Activated CD4-positive, alpha-beta T cell treated with anti-CD3 and anti-CD28 coated beads, Interleukin-2, amount 50 U/mL, for 1 hour (primary cell): Measurements from ENCODE around the gene HMCES.

ENCODE experiments used
- DNase-seq: peaks from one replicate; pipeline ENCODE4 v3.0.0-alpha.2; 2020

The HMCES gene, protein sequence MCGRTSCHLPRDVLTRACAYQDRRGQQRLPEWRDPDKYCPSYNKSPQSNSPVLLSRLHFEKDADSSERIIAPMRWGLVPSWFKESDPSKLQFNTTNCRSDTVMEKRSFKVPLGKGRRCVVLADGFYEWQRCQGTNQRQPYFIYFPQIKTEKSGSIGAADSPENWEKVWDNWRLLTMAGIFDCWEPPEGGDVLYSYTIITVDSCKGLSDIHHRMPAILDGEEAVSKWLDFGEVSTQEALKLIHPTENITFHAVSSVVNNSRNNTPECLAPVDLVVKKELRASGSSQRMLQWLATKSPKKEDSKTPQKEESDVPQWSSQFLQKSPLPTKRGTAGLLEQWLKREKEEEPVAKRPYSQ

DNA sequence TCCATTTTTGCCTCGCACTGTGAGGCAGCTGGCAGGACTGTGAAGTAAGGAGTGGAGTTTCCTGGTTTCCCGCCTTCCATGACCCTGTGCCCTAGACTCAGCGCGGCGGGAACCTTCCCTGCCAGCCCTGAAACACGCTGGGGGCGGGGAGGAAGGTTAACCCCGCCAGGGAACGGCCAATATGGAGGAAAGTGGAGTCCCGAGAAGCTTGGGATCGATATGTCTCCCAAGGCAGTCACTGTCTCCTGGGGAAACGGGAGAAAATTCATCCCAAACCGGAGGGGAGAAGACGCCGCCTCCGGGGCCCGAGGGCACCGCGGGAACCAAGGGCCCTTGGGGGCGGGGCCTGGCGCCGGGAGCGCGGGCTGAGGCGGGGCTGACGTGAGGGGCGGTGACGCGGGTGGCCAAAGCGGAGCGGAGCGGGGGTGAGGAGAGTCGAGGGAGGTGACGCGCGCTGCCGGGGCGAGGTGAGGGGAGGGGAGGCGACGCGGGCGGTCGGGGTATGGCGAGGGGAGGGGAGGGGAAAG is at the start of gene HMCES:
Gene HMCES (plus strand): TSS at position 432 of the 527 bp plus-strand sequence. CDS start 863 bp downstream, outside the sequence.
- DNase-seq = peak; percentile 97

DNA sequence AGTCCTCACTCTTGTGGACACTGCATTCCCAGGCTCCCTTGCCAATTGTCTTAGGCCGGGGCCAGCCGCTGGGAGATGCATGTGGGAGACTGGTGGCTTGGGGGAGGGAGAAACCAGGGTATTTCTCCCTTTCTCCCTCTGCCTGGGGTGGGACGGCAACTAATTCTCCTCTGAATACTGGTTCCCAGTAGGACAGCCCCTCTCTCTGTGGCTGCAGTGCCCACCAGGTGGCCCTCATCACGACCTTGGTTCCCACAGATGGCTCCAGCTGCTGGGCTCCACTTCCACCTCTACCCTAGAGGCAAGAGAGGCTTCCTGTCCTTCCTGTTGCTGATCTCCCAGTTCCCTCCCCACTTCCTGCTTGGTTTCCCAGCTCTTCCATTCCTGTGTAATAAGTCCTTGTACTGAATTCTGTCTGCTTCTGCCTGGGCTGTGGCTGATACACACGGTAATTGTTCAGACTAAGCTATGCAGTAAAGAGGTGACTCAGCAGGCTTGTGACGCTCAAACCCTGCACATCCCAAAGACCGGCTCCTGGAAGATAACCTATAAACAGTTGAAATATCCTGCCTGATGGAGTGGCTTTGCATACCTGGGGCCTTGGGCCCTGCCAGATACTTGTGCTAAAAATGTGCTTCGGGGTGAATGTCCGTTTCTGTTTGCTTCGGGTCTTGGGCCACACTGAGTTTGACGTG is 49.6 kb upstream of the HMCES start:
- no peak for DNase-seq

DNA sequence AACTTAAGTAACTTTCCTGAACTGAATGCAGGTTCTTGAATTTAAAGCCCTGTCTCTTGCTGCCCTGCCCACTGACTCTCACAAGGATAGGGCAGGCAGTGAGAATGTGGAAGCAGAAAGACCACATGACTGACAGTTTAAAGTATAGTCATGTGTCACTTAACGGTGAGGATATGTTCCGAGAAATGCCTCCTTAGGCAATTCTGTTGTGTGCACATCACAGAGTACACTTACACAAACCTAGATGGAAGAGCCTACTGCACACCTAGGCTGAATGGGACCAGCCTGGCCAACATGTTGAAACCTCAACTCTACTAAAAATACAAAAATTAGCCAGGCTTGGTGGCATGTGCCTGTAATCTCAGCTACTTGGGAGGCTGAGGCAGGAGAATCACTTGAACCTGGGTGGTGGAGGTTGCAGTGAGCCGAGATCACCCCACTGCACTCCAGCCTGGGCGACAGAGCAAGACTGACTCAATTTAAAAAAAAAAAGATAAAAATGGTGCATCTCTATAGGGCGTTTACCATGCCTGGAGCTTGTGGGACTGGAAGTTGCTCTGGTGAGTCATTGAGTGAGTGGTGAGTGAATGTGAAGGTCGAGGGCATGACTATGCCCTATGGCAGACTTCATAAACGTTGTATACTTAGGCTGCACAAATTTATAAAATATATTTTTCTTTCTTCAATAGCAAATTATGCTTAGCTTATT is 48.2 kb upstream of the HMCES start:
- no peak for DNase-seq

DNA sequence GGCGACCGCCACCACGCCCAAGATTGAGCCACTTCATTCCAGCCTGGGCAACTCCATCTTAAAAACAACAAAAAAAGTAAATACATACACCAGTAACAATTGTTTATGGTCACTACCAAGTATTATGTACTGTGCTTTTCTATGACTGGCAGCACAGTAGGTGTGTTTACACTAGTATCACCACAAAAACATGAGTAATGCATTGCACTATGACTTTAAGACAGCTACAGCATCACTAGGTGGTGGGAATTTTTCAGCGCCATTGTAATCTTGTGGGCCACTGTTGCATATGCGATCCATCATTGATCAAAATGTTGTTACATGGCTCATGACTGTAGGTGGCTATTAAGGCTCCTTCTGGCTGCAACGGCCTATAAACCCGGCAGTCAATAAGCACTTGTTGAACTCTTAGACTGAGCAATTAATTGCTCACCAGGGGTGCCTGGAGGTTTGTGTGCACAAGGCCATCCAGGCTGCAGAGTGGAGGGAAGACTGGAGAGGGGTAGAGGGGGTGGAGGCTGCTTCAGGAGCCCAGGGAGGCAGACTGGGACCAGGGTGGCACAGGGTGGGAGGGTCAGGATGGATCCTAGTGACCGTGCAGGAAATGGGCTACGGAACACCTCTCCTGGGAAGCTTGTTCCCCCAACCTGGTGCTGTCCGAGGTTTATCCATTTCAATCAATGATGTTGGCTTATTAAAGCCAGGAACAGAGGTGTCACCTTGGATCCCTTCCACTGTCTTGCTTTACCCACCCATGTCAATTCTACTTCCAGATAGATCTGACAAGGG is 47.1 kb upstream of the HMCES start:
- no peak for DNase-seq

DNA sequence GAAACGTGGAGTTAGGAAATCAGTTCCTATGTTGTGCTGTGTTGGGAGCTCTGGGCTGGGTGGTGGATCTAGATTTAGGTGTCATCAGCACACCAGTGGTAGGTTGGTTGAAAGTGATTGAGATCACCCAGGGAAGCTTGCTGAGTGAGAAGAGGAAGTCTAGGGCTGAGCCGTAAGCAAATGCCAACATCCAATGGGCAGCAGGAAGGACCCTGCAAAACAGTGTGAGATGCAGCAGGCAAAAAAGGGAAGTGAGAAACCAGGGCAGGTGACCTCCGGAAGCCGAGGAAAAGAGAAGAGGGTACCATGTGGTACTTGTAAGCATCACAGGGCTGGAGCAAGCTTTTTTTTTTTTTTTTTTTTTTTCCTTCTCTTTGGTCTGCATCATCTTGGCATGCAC is 45.1 kb upstream of the HMCES start:
- DNase-seq = no peak

DNA sequence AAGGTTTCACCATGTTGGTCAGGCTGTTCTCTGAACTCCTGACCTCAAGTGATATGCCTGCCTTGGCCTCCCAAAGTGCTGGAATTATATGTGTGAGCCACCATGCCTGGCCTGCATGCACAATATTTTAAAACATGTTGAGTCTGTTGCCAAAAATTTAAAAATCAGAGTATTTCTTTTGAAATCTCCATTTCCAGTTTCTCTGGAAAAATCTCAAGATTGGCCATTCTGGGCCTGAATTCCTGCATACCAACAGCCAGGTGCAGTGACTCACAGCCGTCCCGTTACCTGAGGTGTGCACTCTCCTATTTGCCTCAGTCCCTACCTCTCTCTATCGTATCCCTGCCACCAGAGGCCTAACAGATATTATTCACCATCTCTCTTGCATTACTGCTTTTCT is 44.2 kb upstream of the HMCES start:
- DNase-seq = no peak

DNA sequence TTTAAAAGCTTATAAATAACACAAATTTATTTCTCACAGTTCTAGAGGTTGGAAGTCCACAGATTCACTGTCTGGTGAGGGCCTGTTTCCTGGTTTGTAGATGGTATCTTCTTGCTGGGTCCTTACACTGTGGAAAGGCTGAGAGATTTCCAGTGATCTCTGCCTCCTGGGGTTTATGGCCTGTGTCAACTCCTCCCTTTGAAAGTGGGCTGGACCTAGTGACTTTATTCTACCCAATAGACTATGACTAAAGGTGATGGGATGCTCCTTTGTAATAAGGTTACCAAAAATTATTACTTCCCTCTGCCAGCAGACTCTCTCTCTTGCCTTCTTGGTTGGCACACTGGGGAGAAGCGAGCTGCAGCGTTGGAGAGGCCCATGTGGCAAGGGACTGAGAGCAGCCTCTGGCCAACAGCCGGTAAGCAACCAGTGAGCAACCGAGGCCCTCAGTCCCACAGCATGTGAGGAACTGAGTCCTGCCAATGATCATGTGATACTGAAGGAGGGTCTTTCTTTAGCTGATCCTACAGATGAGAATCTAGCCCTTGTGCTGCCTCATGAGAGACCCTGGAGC is 43.2 kb upstream of the HMCES start:
- no peak for DNase-seq

DNA sequence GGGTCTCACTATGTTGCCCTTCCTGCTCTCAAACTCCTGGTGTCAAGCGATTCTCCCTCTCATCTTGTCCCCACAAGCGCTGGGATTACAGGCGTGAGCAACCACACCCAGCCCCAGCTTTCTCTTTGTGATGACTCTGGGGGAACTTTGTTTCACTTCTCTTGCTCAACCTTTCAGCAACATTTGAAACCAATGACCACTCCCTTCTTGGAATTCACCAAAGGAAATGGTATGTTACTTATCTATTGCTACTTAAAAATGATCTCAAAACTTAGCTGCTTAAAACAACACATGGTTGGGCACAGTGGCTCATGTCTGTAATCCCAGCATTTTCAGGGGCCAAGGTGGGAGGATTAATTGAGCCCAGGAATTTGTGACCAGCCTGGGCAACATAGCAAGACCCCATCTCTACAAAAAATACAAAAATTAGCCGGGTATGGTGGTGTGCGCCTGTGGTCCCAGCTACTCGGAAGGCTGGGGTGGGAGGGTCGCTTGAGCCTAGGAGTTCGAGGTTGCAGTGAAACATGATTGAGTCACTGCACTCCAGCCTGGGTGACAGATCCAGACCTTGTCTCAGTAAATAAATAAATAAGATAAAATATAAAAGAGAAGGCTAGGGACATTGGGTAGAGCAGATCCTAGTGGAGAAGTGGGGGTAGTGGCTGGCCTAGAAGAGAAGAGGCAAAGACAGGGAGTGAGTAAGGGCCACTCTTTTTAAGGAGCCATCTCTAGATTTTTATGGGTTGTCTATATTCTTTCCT is 39.5 kb upstream of the HMCES start:
- no peak for DNase-seq

DNA sequence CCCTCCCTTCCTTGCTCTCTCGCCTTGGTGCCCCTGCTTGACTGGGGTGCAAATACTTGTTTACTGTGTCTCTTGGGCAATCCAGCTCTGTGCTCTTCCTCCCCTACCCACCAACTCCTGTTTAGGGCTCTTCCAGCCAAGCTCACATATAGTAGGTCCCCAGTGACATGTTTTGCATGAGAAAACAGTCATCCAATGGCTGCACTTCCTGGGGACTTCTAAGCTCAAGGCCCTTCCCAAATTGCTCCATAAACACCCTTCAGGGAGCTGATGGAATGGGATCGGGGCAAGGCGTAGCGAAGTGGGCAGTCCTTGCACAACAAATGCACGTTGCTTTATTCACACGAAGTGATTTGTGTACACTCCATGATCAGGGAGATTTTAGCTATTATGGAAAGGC is 38.7 kb upstream of the HMCES start:
- DNase-seq = no peak

DNA sequence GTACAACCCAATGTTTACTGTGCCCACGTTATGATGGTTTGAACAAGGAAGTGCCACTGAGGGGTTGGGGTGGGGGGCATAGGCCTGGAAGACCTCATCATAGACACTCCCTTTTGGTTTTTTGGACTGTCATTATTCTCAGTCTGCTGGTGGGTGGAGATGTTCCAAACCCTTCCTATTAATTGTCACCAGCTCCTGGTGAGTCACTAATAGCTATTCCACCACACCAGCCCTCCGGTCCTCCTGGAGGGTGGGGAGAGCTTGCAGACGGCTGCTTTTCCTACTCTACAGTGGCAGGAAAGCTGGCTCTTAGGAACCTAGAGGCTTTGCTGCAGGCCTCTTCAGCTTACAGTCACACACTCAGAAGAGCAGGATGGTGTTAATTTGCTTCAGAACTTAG is 38.2 kb upstream of the HMCES start:
- no peak for DNase-seq

DNA sequence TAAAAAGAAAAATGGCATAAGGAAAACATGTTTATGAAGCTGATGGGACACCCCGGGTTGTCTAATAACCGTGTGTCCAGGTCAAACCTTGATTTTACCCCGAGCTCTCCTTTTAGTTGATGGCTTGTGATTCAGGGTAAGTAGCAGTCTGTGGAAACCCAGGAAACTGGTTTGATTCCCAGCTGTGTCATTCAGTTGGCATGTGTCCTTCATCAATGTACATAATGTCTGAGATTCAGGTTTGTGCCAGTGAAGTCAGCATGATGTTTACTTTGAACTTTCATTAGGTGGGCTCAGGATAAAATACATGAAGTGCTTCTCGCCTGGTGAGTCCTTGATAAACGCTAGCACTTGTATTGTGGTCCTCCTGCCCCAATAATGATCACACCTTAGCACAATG is 33.5 kb upstream of the HMCES start:
- no peak for DNase-seq

DNA sequence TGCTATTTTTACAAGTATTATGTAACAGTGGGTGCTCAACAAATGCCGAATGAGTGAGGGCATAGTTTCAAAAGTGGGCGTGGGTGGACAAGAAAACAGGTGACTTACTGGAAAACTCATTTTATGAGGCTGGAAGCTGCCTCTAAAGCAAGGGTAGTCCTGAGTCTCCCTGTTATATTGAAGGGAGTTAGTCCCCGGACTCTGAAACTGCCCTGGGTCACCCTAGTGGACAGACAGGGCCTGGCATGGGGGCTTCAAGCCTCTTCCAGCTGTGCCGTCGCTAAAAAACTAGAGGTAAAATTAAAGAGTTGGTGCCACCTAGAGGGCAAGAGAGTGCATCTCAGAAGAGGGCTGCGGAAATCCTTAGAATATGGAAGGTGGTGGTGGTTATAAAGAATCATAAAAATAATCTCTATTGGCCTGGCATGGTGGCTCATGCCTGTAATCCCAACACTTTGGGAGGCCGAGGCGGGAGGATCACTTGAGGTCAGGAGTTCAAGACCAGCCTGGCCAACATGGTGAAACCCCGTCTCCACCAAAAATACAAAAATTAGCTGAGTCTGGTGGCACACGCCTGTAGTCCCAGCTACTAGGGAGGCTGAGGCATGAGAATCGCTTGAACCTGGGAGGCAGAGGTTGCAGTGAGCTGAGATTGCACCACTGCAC is 32.9 kb upstream of the HMCES start:
- peak; percentile 51 for DNase-seq

DNA sequence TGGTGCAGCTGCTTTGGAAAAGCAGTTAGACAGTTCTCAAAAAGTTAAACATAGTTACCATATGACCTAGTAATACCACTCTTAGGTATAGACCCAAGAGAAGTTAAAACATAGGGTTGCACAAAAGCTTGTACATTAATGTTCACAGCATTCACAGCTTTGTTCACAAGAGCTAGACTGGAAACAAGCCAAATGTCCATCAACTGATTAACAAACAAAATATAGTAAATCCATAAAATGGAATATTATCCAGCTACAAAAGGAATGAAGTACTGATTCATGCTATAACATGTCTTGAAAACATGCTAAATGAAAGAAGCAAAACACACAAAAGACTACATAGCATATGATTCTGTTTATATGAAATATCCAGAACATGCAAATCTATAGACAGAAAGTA is 32.0 kb upstream of the HMCES start:
- no peak for DNase-seq

DNA sequence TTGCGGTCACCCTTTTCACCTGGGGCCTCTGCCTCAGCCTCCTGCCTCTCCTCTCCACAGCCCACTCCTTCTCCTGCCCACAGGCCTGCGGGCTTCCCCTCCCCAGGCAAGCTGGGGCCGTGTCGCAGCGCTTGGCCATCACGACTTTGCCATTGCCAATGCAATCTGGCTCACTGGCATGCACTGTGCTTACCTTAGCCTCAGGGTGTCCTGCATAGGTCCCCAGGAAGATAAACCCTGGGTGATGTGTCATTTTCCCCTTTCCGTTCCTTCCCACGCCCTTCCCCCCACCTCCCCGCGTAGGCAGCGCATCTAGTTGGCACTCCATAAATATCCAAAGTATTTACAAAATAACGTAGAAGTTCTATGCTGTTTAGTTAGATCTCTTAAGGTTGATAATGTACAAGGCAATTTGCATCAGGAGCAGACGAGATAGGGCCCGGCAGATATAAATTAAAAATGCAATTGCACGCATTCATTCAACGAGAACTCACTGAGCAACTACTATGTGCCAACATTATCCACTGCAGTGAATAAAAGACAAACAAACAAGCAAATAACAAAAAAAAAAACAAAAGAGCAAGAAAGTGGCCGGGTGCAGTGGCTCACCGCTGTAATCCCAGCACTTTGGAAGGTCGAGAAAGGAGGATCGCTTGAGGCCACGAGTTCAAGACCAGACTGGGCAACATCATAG is 30.2 kb upstream of the HMCES start:
- DNase-seq = no peak

DNA sequence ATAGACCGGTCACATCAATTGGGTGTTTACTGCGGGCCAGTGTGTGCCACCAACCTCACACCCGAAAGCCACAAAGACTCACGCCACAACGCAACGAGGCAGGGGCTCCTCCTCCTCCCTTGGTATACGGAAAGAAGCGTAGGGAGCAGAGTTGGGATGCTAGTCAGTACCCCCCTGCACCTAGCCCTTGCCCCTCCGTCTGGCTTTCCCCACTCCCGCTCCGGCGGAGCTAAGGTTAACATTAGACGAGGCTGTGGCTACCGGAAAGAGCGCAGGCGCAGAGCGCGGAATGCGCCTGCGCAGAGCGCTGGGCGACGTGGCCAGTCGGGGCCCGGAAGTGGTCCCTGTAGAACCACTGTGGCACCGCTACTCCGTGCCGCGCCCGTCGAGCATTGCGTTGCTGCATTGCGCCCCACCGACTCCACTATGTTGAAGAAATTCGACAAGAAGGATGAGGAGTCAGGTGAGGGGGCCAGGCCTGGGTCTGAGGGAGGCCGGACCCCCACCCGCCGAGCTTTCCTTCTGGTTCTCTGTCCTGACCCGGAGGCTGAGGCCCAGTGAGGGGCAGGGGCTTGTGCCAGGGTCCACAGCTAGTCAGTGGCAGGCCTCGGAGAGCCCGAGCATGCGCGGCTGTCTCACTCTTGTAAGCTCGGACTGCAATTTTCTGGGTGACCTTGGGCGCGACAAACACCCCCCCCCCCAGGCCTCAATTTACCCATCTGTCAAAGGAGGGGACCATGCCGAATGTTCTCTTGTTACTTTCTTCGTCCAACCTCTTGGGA is 29.2 kb upstream of the HMCES start, which contains the start of gene COPG1:
Gene COPG1 (plus strand): TSS at position 323 of the 782 bp plus-strand sequence. CDS start 104 bp downstream, at position 427.
- peak; percentile 82 for DNase-seq

DNA sequence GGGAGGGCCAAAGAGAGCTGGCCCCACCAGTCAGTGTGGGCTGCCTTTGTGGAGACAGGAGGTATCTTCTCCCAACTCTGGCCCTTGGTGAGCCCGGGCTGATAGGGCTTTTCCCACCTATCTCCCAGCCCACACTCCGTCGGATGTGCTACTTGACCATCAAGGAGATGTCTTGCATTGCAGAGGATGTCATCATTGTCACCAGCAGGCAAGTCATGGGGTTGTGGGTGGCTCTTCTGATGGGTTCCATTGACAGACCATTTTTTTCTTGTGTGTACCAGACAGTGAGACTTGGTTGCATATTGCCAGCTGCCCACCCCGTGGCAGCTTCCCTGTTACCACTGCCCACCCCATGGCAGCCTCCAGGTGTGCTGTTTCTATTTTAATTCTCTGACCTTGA is 25.9 kb upstream of the HMCES start:
- no peak for DNase-seq

DNA sequence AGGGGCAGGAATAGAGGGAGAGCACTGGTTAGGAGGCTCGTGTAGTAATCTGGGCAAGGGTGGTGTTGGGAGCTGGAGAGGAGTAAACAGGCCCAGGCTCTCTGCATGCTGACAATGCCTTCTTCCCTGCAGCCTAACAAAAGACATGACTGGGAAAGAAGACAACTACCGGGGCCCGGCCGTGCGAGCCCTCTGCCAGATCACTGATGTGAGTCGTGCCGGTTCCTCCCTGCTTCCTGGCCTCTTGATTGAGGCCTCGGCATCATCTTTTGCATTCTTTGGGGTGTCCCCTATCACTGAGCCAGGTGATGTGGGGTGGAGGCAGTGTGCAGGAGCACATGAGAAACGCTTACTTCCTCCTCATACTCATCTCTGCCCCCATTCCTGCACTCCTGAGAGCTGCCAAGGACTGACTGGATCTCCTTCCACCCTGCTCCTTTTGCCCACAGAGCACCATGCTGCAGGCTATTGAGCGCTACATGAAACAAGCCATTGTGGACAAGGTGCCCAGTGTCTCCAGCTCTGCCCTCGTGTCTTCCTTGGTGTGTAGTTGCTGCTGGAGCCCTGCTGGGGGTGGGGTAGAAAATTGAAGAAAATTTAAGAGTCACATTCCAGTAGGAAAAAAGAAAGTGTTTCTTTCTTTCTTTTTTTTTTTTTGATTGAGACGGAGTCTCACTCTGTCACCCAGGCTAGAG is 24.0 kb upstream of the HMCES start:
- no peak for DNase-seq

DNA sequence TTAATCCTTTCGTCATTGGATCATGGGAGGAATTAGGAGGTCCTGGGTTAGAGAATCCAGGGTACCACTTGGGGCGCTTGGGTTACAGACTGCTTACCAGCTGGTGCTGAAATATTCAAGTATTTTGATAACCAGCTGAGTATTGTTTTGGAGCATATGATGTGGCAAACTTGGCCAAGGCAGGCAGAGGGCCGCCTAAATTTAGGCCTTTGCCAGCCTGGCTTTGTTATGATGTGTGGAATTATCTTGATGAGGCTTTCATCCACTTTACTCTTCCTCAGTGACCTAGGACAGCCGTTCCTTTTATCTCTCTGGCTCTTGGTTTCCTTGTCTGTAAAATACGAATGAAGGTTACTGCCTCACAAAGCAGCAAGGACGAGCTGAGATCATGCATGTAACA is 22.4 kb upstream of the HMCES start:
- no peak for DNase-seq

DNA sequence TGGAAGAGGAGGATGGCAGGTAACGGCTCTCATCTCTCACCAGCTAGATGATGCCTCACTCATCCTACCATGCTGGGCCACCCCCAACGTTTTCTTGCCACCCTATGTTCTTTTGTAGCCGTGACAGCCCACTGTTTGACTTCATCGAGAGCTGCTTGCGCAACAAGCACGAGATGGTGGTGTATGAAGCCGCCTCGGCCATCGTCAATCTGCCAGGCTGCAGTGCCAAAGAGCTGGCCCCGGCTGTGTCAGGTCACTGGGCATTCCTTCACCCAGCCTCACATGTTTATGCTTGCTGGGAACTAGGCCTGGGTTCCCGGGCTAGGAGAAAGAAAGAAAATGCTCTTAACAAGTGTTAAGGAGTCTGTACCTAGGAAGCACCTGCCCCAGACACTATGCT is 21.1 kb upstream of the HMCES start:
- DNase-seq = no peak
